Activated naive CD8-positive, alpha-beta T cell treated with anti-CD3 and anti-CD28 coated beads for 36 hours (primary cell): Measurements from ENCODE around the gene MORN1. TPM values are rescaled to one million over a fixed set of nuclear protein-coding genes. Genes with fewer than 3 reads are reported as not detected.
"Not testable (repeated sequence)": the region's sequence is repeated elsewhere in the genome, so short reads cannot be mapped to it uniquely, and the experiment has no call there.

Experiments
- DNase-seq: peaks from one replicate; pipeline ENCODE4 v3.0.0; 2021
- H3K27ac Mint-ChIP-seq: one replicate; pipeline ENCODE4 v1.8.0; 2022; ENCODE audit warnings: mild to moderate bottlenecking, moderate library complexity, mixed read lengths
- H3K27me3 Mint-ChIP-seq: one replicate; pipeline ENCODE4 v1.8.0; 2022; ENCODE audit warnings: mild to moderate bottlenecking, mixed read lengths
- H3K36me3 Mint-ChIP-seq: one replicate; pipeline ENCODE4 v1.8.0; 2021; ENCODE audit warnings: mild to moderate bottlenecking, mixed read lengths
- H3K4me1 Mint-ChIP-seq: one replicate; pipeline ENCODE4 v1.8.0; 2021; ENCODE audit warnings: mixed read lengths
- H3K4me3 Mint-ChIP-seq: one replicate; pipeline ENCODE4 v1.8.0; 2022; ENCODE audit warnings: mild to moderate bottlenecking, moderate library complexity, mixed read lengths
- H3K9me3 Mint-ChIP-seq: one replicate; pipeline ENCODE4 v1.8.0; 2022; ENCODE audit warnings: mixed read lengths
- total RNA-seq, 2 experiments: library from RNA; stranded (reverse); gene quantifications; one replicate each; pipeline ENCODE4 v1.2.3, GENCODE V29; 2021

Gene MORN1
- total RNA-seq: 1 to 10 TPM; 6.8 to 7.8 TPM

DNA sequence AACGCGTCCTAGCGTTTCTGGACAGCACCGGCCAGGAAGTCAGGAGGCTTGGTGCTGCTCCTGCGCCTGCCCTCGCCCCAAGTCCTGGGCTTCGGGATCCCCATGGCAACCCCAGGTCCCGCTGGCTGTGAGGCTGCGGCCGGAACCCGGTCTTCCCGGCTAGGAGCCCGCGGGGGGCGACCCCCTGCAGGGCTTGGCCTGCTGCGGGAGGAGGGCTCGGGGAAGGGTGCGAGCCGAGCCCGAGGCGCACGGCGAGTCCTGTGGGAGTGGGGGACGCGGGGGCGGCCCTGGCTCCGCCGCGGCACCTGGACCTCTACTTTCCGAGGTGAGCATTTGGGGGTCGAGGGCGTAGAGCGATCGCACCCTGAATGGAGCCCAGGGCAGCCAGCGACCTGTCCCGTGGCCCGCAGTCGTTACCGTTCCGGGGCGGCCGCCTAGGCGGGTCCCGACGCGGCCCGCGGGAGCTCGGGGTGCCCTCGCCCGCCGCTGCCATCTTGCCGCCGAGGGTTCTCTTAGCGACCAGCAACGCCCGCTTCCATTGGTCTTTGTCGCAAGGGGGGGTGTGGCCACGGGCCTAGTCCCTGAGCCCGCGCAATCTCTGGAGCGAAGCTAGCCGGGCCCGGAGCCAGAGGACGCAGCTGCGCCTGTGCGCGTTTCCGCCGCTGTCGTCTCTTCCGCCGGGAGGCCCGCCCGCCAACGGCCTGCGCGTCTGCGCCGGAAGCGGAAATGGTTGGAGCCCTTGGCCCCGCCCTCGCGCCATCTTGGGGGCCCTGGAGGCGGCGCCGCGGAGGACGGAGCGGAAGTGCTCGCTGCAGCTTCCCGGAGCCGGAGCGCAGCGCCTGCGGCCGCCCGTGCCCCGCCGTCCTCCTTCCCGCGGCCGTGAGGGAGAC lies at the start of gene MORN1, which contains the start of gene RER1:
MORN1 (minus strand) TSS at position 514 of the 890 bp plus-strand sequence; CDS start at position 493, 21 bp downstream.
RER1 (plus strand) TSS at position 801 of the 890 bp plus-strand sequence. CDS start 3,950 bp downstream, outside the sequence.
- H3K36me3 Mint-ChIP-seq: peaks cover 13% of the 10 kb centered on the region
- peaks cover 33% of the 10 kb centered on the region for H3K4me1 Mint-ChIP-seq

GRCh38 chr1:2440346-2440745 lies 49.0 kb upstream of the MORN1 start:
- H3K4me1 Mint-ChIP-seq, H3K9me3 Mint-ChIP-seq, H3K36me3 Mint-ChIP-seq, H3K4me3 Mint-ChIP-seq, DNase-seq, H3K27ac Mint-ChIP-seq: not testable (repeated sequence)
- peaks cover 17% of the 10 kb centered on the region for H3K27me3 Mint-ChIP-seq

More for the DNA sequence above, at the start of gene MORN1, which contains the start of gene RER1:
- peak; percentile 100 for DNase-seq
- H3K4me3 Mint-ChIP-seq: peak within 1 kb of the TSS; percentile 89
- H3K27ac Mint-ChIP-seq: peak within 1 kb of the TSS; percentile 80
- no peaks in the 10 kb centered on the region for H3K27me3 Mint-ChIP-seq
- H3K9me3 Mint-ChIP-seq: no peaks in the 10 kb centered on the region

- H3K36me3 Mint-ChIP-seq: no peaks in the 10 kb centered on the region
- H3K4me1 Mint-ChIP-seq: no peaks in the 10 kb centered on the region
- peaks cover 9% of the 10 kb centered on the region for H3K27me3 Mint-ChIP-seq
- no peaks in the 10 kb centered on the region for H3K9me3 Mint-ChIP-seq
- H3K27ac Mint-ChIP-seq: no peak overlapping the region
- no peak for DNase-seq
- H3K4me3 Mint-ChIP-seq: no peak overlapping the region
Observed at GRCh38 chr1:2439369-2439768, 48.0 kb upstream of the MORN1 start.

DNA sequence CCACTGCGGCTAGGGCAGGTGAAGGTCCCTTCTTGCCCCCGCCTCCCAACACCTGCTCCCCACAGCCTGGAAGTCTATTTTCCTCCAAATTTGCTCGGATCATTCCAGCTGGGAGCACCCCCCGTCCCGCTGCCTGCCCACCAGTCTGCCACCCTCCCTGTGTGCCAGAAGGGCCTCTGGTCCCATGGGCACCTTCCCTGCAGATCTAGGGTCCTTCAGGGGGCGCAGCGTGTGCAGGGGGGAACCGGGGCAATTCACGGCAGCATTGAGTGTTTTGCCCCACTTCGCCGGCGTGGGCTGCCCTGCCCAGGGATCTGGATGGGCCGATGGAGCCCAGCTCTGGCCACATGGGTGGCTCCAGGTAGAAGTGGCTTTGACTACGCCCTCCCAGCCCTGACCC lies 47.3 kb upstream of the MORN1 start:
- DNase-seq: no peak
- Mint-ChIP-seq H3K9me3 (no peaks in the 10 kb centered on the region), H3K27me3 (peaks cover 9% of the 10 kb centered on the region), H3K27ac (no peak overlapping the region), H3K36me3 (no peaks in the 10 kb centered on the region), H3K4me1 (no peaks in the 10 kb centered on the region), H3K4me3 (no peak overlapping the region)

- H3K36me3 Mint-ChIP-seq: no peaks in the 10 kb centered on the region
- no peak overlapping the region for H3K27ac Mint-ChIP-seq
- no peak for DNase-seq
- peaks cover 8% of the 10 kb centered on the region for H3K27me3 Mint-ChIP-seq
- no peak overlapping the region for H3K4me3 Mint-ChIP-seq
- H3K9me3 Mint-ChIP-seq: no peaks in the 10 kb centered on the region
- H3K4me1 Mint-ChIP-seq: no peaks in the 10 kb centered on the region
Observed at GRCh38 chr1:2438038-2438437, 46.7 kb upstream of the MORN1 start.

- H3K27ac Mint-ChIP-seq: no peak overlapping the region
- no peaks in the 10 kb centered on the region for H3K9me3 Mint-ChIP-seq
- no peak for DNase-seq
- no peak overlapping the region for H3K4me3 Mint-ChIP-seq
- no peaks in the 10 kb centered on the region for H3K36me3 Mint-ChIP-seq
- H3K27me3 Mint-ChIP-seq: peaks cover 4% of the 10 kb centered on the region
- no peaks in the 10 kb centered on the region for H3K4me1 Mint-ChIP-seq
Observed at GRCh38 chr1:2437617-2438016, 46.3 kb upstream of the MORN1 start.

DNA sequence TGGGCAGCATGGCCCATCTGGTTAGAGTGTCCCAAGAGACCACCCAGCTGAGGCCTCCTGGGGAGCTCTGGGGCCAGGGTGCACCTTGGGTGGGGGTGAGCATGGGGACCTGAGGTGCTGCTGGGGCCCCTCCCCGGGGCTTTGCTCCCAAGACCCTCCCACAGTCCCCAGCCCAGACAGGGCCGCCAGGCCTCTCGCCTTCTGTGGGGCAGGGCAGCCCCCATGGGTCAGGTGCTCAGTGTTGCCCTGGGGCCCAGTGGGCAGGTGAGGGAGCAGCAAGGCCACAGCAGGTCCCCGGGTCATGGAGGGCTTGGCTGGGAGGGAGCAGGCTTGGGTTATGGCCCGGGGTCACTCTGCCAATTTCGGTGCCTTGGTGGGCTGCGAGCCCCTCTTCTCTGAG lies 45.5 kb upstream of the MORN1 start:
- no peak overlapping the region for H3K4me3 Mint-ChIP-seq
- H3K27me3 Mint-ChIP-seq: no peaks in the 10 kb centered on the region
- H3K36me3 Mint-ChIP-seq: no peaks in the 10 kb centered on the region
- DNase-seq: no peak
- no peaks in the 10 kb centered on the region for H3K4me1 Mint-ChIP-seq
- H3K27ac Mint-ChIP-seq: no peak overlapping the region
- no peaks in the 10 kb centered on the region for H3K9me3 Mint-ChIP-seq

DNA sequence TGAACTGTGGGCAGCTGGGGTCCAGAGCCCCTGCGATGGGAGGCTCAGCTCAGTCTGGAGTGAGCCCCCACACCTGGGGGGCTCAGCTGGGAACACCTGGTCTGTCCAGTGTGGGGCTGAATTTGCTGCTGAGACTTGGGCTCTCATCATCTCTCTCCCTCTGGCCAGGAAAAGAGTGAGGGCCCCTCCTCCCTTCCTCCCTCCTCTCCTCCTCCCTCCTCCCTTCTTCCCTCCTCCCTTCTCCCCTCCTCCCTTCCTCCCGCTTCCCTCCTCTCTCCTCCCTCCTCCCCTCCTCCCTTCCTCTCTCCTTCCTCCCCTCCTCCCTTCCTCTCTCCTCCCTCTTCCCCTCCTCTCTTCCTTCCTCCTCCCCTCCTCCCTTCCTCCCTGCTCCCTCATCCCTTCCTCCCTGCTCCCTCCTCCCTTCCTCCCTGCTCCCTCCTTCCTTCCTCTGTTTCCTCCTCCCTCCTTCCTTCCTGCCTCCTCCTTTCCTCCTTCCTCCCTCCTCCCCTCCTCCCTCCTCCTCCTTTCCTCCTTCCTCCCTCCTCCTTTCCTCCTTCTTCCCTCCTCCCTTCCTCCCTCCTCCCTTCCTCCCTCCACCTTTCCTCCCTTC lies 44.5 kb upstream of the MORN1 start:
- no peaks in the 10 kb centered on the region for H3K36me3 Mint-ChIP-seq
- no peaks in the 10 kb centered on the region for H3K9me3 Mint-ChIP-seq
- no peak overlapping the region for H3K27ac Mint-ChIP-seq
- no peaks in the 10 kb centered on the region for H3K27me3 Mint-ChIP-seq
- DNase-seq: no peak
- no peak overlapping the region for H3K4me3 Mint-ChIP-seq
- H3K4me1 Mint-ChIP-seq: no peaks in the 10 kb centered on the region

GRCh38 chr1:2435091-2435490 lies 43.7 kb upstream of the MORN1 start:
- DNase-seq: no peak
- Mint-ChIP-seq H3K4me3 (no peak overlapping the region), H3K9me3 (no peaks in the 10 kb centered on the region), H3K27ac (no peak overlapping the region), H3K27me3 (no peaks in the 10 kb centered on the region), H3K36me3 (no peaks in the 10 kb centered on the region), H3K4me1 (no peaks in the 10 kb centered on the region)

DNA sequence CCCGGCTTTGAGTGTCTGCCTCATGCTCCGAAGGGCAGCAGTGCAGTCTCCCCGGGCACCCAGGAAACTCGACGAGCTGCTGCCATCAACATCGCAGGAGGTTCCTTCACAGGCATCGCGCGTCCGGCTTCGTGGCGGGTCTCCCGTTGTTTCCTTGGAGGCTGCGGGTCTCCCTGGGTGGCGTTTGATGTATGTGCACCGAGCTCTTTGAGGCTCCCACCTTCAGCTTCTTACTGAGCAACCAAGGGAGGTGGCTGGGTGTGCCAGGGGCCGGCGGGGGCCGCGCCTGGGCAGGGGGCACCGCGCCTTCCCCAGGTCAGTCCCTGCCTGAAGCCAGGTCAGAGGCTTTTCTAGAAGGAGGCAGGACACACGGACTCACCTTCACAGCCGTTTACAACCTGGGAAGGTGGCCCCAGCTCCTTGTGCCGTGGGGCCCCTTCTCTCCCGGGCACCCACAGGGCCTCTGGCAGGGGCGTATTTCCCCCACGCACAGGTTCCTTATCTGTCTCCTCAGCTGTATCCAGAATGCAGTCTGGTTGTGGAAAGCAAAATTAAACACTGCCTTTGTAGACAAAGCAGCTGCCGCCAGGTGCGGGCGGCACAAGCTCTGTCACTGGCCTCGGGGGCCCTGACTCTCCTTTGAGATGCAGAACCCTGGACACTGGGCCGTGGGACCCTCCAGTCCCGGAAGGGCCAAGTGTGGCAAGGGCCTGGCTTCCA lies 42.7 kb upstream of the MORN1 start:
- Mint-ChIP-seq H3K27me3 (no peaks in the 10 kb centered on the region), H3K4me1 (no peaks in the 10 kb centered on the region), H3K36me3 (no peaks in the 10 kb centered on the region), H3K27ac (no peak overlapping the region), H3K4me3 (no peak overlapping the region), H3K9me3 (peaks cover 2% of the 10 kb centered on the region)
- no peak for DNase-seq

- no peaks in the 10 kb centered on the region for H3K27me3 Mint-ChIP-seq
- no peaks in the 10 kb centered on the region for H3K4me1 Mint-ChIP-seq
- DNase-seq: no peak
- no peaks in the 10 kb centered on the region for H3K36me3 Mint-ChIP-seq
- no peak overlapping the region for H3K4me3 Mint-ChIP-seq
- H3K9me3 Mint-ChIP-seq: peaks cover 2% of the 10 kb centered on the region
- H3K27ac Mint-ChIP-seq: no peak overlapping the region
Observed at GRCh38 chr1:2433196-2433595, 41.8 kb upstream of the MORN1 start.

- DNase-seq: no peak
- no peaks in the 10 kb centered on the region for H3K27me3 Mint-ChIP-seq
- H3K36me3 Mint-ChIP-seq: no peaks in the 10 kb centered on the region
- no peaks in the 10 kb centered on the region for H3K4me1 Mint-ChIP-seq
- no peak overlapping the region for H3K27ac Mint-ChIP-seq
- H3K9me3 Mint-ChIP-seq: peaks cover 2% of the 10 kb centered on the region
- H3K4me3 Mint-ChIP-seq: no peak overlapping the region
Observed at GRCh38 chr1:2432441-2432844, 41.1 kb upstream of the MORN1 start.

- no peak overlapping the region for H3K4me3 Mint-ChIP-seq
- no peaks in the 10 kb centered on the region for H3K27me3 Mint-ChIP-seq
- no peaks in the 10 kb centered on the region for H3K36me3 Mint-ChIP-seq
- no peaks in the 10 kb centered on the region for H3K4me1 Mint-ChIP-seq
- DNase-seq: no peak
- no peak overlapping the region for H3K27ac Mint-ChIP-seq
- peaks cover 2% of the 10 kb centered on the region for H3K9me3 Mint-ChIP-seq
Observed at GRCh38 chr1:2431518-2431917, 40.2 kb upstream of the MORN1 start.

GRCh38 chr1:2431103-2431502 lies 39.7 kb upstream of the MORN1 start:
- Mint-ChIP-seq H3K27me3 (no peaks in the 10 kb centered on the region), H3K4me1 (no peaks in the 10 kb centered on the region), H3K27ac (no peak overlapping the region), H3K36me3 (no peaks in the 10 kb centered on the region), H3K4me3 (no peak overlapping the region), H3K9me3 (peaks cover 2% of the 10 kb centered on the region)
- DNase-seq: no peak

- Mint-ChIP-seq H3K27me3 (no peaks in the 10 kb centered on the region), H3K4me3 (no peak overlapping the region), H3K27ac (no peak overlapping the region), H3K4me1 (no peaks in the 10 kb centered on the region), H3K36me3 (no peaks in the 10 kb centered on the region), H3K9me3 (peaks cover 2% of the 10 kb centered on the region)
- DNase-seq: no peak
Observed at GRCh38 chr1:2430592-2430973, 39.2 kb upstream of the MORN1 start.
